ENCODE measurements around the gene BCKDHB.

DNA sequence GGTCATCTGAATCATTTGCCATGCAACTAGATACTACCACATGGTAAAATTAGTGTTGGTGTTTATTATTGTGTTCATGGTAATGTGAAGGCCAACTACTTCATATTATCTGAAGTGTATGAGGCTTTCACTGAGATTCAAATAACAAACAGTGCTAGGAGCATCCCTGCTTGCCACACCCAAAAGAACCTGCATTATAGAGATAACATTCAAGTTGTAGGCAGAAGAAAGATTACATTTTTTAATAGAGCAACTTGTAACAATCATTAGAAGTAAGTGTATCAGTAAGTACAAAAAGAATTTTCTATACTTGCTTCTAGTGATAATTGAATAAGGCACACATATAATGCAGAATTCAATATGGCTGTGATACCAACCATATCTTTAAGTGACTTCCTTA, 49.8 kb downstream of the BCKDHB start:
- TF ChIP-seq, protein P1, sequence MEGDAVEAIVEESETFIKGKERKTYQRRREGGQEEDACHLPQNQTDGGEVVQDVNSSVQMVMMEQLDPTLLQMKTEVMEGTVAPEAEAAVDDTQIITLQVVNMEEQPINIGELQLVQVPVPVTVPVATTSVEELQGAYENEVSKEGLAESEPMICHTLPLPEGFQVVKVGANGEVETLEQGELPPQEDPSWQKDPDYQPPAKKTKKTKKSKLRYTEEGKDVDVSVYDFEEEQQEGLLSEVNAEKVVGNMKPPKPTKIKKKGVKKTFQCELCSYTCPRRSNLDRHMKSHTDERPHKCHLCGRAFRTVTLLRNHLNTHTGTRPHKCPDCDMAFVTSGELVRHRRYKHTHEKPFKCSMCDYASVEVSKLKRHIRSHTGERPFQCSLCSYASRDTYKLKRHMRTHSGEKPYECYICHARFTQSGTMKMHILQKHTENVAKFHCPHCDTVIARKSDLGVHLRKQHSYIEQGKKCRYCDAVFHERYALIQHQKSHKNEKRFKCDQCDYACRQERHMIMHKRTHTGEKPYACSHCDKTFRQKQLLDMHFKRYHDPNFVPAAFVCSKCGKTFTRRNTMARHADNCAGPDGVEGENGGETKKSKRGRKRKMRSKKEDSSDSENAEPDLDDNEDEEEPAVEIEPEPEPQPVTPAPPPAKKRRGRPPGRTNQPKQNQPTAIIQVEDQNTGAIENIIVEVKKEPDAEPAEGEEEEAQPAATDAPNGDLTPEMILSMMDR (optimal IDR thresholded peaks at IDR 0.05 in 1 of 3, IDR thresholded peaks at IDR 0.05 in 1 of 3, conservative IDR thresholded peaks at IDR 0.05 in 1 of 3; ENCODE audit: extremely low read depth in 1 of 3, insufficient read depth in 2 of 3, low read length in 3 of 3): no peak
- TF ChIP-seq EZH2 (IDR thresholded peaks at IDR 0.05; ENCODE audit: low read length): no peak
